Hematopoietic multipotent progenitor cell treated with erythropoietin and hydrocortisone succinate and interleukin-3 and kit ligand, for 15 days (in vitro differentiated cells): ENCODE results near the gene GBP1.
"Not testable (repeated sequence)": the region's sequence is repeated elsewhere in the genome, so short reads cannot be mapped to it uniquely, and the experiment has no call there.

ENCODE experiments used
- DNase-seq: peaks from one replicate; pipeline ENCODE4 v3.0.0-alpha.2; 2015; ENCODE audit warnings: low spot score

The GBP1 gene

GRCh38 chr1:89051955-89052312 lies 13.1 kb downstream of the GBP1 start:
- DNase-seq: no peak

GRCh38 chr1:89051300-89051954 lies 13.6 kb downstream of the GBP1 start:
- DNase-seq: no peak

GRCh38 chr1:89050649-89051033 lies 14.4 kb downstream of the GBP1 start:
- no peak for DNase-seq

GRCh38 chr1:89049901-89050648 lies 14.9 kb downstream of the GBP1 start:
- DNase-seq: not testable (repeated sequence)

GRCh38 chr1:89049187-89049586 lies 15.8 kb downstream of the GBP1 start:
- DNase-seq: not testable (repeated sequence)

GRCh38 chr1:89047734-89048133 lies 17.3 kb downstream of the GBP1 start:
- no peak for DNase-seq

- not testable (repeated sequence) for DNase-seq
Measured at GRCh38 chr1:89046318-89047183, 18.5 kb downstream of the GBP1 start.

- DNase-seq: no peak
Measured at GRCh38 chr1:89044970-89045721, 19.9 kb downstream of the GBP1 start.

GRCh38 chr1:89043940-89044339 lies 21.1 kb downstream of the GBP1 start:
- DNase-seq: no peak

GRCh38 chr1:89042491-89042890 lies 22.5 kb downstream of the GBP1 start:
- no peak for DNase-seq

GRCh38 chr1:89041721-89042120 lies 23.3 kb downstream of the GBP1 start:
- DNase-seq: no peak

- no peak for DNase-seq
Measured at GRCh38 chr1:89041119-89041641, 23.8 kb downstream of the GBP1 start.

GRCh38 chr1:89040315-89040626 lies 24.7 kb downstream of the GBP1 start:
- DNase-seq: no peak

GRCh38 chr1:89037186-89037585 lies 27.8 kb downstream of the GBP1 start:
- no peak for DNase-seq

GRCh38 chr1:89035080-89035479 lies 29.9 kb downstream of the GBP1 start:
- DNase-seq: no peak

- not testable (repeated sequence) for DNase-seq
Measured at GRCh38 chr1:89034004-89034403, 31.0 kb downstream of the GBP1 start.

- DNase-seq: not testable (repeated sequence)
Measured at GRCh38 chr1:89029051-89029450, 36.0 kb downstream of the GBP1 start.

- no peak for DNase-seq
Measured at GRCh38 chr1:89025928-89026327, 39.1 kb downstream of the GBP1 start.

GRCh38 chr1:89023026-89023425 lies 42.0 kb downstream of the GBP1 start:
- DNase-seq: no peak

- DNase-seq: peak; percentile 36
Measured at GRCh38 chr1:89022167-89022959, 42.6 kb downstream of the GBP1 start, which contains the start of gene GBP3. Gene GBP3, minus strand, starts transcription at chr1:89022866. Its CDS starts 2,145 bp downstream, at chr1:89020721.

- DNase-seq: not testable (repeated sequence)
Measured at GRCh38 chr1:89018318-89018717, 46.7 kb downstream of the GBP1 start.
